T-helper 1 cell (primary cell): ENCODE results near the gene RANBP10.
"Not testable (repeated sequence)": the region's sequence is repeated elsewhere in the genome, so short reads cannot be mapped to it uniquely, and the experiment has no call there.

Experiments
- DNase-seq, 5 donors: peaks; one replicate each; pipeline ENCODE4 v3.0.0-alpha.2; 2012 to 2020

RANBP10 gene

DNA sequence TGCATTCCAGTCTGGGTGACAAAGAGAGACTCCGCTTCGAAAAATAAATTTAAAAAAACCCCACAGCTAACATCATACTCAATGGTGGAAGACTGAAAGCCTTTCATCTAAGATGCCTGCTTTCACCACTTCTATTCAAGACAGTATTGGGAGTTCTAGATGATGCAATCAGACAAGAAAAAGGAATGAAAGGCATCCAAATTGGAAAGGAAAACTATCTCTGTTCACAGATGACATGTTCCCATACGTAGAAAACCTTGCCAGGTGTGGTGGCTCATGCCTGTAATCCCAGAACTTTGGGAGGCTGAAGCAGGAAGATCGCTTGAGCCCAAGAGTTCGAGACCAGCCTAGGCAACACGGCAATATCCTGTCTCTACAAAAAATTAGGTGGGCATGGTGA, 31.1 kb downstream of the RANBP10 start:
- no peak for DNase-seq

DNA sequence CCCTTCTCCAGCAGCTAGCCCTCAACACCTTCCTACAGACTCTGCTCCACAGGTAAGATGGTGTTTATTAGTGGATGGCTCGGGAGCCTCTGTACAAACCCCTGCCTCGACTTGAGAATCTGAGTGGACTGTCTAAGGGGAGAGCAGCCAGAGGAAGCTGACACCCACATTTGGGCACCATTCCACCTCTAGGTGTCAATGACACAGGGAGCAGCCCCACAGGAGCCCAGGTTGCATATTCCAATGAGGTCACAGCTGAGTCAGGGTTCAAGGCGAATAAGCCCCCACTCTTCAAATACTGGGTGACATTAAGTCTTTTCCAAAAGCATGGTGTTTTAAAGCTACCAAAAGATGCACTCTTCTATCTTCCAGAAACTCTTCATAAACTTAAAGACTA, 31.9 kb downstream of the RANBP10 start:
- DNase-seq: no peak

GRCh38 chr16:67773569-67774456, 32.5 kb downstream of the RANBP10 start:
- no peak for DNase-seq

- no peak for DNase-seq
Observed at GRCh38 chr16:67773099-67773498, 33.3 kb downstream of the RANBP10 start.

DNA sequence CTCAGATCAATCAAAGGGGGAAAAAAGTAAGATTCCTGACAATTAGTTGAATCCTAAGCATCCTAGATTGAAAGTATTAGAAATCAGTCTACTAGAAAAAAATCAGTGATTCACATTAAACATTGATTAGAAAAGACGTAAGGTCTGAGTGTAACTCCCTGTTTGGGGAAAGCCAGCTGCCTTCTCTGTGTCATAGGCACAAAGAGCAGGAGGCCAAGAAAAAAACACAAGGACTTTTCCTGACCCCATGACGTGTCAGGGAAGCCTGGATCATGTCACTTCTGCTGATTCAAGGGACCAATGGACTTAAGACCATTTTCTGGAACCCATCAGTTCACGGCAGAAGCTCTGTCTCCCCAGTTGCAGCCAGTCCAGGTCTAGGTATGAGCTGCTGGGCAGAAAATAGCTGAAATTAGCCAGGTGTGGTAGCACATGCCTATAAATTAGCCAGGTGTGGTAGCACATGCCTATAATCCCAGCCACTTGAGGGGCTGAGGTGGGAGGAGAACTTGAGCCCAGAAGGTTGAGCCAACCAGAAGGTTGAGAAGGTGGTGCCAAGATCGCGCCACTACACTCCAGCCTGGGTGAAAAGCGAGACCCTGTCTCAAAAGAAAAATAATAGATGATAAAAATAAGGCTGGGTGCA, 35.9 kb downstream of the RANBP10 start:
- DNase-seq: no peak

GRCh38 chr16:67767953-67768352, 38.4 kb downstream of the RANBP10 start:
- DNase-seq: no peak

- no peak for DNase-seq
Observed at GRCh38 chr16:67766291-67766690, 40.1 kb downstream of the RANBP10 start.

DNA sequence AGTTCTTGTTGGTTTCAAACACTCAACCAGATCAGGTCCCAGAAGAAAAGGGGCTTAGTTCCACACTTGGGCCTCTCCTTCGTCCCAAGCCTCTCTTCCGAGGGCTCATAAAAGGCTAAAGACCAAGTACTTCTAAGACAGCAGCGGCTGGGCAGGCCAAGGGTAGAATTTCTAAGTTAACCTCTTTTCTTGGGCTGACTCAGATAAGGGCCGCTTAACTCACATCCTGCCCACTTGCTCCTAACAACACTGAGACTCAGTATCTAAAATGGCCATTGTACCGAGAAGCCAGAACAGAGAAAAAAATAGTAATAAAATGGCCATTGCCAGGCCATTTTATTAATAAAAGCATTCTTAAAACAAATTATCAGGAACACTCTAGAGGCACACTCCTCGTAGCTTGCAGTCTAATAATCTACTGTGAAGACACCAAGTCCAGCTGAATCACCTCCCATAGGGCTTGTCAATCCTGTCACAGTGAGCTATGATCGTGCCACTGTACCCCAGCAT, 42.1 kb downstream of the RANBP10 start:
- no peak for DNase-seq

DNA sequence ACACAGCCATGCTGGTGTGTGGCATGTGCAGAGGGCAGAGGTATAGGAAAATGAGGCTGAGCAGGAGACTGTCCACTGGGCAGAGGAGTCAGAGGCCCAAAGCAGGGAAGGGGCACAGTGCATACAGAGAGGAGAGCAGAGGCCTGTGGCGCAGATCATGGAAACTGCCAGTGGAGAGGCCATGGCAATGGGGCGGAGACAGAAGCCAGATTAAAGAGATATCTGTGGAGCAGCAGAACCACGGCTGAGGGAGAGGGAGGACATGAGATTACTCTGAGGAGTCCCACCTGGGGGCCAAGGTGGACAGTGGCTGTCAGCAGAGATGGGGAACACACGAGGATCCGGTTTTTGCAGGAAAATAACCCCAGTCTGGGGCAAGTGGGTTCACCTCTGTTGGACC, 43.3 kb downstream of the RANBP10 start:
- DNase-seq: no peak

DNA sequence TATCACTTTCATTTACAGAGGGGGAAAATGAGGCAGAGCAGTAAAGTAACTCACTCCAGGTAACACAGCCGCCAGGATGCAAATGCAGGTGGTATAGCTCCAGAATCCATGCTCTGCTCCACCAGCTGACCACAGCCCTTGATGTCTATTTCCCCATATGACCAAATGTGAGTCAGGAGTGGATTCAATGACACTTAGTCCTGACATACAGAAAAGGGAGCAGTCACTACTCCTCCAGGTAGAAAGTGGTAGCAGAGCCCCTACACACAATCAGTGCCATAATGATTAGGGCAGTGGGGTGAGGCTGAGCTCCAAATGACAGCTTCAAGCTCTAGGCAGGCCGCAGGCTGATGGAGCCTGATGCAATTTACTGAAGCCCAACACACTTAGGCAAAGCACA, 44.0 kb downstream of the RANBP10 start:
- DNase-seq: no peak

- no peak for DNase-seq
Observed at GRCh38 chr16:67761924-67762323, 44.4 kb downstream of the RANBP10 start.

- no peak for DNase-seq
Observed at GRCh38 chr16:67760956-67761230, 45.5 kb downstream of the RANBP10 start.

DNA sequence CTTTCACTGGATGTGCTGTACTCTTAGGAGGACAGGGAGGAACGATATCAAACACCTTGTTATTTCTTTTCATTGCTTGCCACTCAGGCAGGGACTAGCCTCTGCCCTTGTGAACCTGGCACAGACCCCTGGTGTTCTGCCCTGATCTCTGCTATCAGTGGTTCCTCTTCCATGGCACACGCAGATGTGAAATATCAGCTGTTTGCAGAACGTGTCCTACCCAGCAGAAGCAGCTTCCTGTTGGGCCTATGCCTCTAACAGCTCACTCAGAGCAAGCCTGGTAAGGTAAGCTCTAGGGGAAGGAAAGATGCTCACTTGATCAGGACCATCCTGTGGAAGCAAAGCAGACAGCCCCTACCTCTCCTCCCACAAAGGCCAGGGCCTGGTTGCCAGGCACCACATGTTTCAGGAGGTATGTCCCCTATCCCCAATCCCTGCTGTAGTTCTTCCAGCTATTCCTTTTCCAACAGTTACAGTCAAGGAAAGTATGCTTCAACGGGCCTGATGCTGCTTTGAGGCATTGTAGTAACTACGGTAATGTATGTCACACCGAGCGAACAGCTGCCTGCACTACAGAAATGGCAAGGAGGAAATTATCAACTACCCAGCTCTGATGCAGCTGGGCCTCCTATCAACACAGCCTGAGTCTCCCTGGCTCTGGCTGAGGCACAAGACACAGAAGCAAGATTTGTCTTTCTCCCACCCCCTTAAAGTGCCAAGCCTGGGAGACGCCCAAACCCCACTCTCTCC, 46.0 kb downstream of the RANBP10 start:
- DNase-seq: no peak

GRCh38 chr16:67758966-67759365, 47.4 kb downstream of the RANBP10 start:
- DNase-seq: no peak

DNA sequence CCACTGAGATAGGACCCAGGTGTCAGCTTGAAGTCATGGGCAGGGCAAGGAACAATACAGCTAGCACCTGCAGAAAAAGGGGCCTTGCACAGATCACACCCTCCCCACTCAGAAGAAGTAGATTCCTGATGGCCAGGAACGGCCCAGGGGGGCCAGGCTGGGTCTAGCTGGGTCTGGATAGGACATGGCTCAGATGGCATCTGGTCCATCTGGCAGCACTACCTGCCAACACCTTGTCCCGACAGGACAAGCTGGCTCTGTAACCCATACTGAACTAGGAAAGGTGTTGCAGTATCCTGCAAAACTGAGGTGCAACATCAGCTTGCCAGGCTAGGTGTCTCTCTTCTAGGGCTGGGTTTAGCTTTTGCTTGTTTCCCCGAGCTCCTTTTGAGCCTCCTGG, 48.4 kb downstream of the RANBP10 start:
- DNase-seq: no peak

DNA sequence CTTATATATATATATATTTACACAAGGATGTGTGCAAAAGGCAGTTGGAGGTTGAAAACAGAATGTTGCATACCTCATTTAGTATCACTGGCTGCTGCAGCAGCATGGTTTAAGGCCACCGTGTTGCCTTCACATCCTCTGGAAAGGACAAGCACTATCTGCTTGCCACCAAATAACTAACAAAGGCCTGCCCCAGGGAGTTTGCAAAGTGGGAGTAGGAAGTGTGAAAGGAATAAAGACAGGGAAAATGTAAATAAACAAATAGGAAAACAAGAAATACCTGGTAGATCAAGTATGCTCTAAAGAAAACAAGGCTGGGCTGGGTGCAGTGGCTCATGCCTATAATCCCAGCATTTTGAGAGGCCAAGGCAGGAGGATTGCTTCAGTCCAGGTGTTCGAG, 53.7 kb downstream of the RANBP10 start:
- DNase-seq: no peak

- not testable (repeated sequence) for DNase-seq
Observed at GRCh38 chr16:67751331-67751730, 55.0 kb downstream of the RANBP10 start.

- no peak for DNase-seq
Observed at GRCh38 chr16:67750466-67750865, 55.9 kb downstream of the RANBP10 start.

DNA sequence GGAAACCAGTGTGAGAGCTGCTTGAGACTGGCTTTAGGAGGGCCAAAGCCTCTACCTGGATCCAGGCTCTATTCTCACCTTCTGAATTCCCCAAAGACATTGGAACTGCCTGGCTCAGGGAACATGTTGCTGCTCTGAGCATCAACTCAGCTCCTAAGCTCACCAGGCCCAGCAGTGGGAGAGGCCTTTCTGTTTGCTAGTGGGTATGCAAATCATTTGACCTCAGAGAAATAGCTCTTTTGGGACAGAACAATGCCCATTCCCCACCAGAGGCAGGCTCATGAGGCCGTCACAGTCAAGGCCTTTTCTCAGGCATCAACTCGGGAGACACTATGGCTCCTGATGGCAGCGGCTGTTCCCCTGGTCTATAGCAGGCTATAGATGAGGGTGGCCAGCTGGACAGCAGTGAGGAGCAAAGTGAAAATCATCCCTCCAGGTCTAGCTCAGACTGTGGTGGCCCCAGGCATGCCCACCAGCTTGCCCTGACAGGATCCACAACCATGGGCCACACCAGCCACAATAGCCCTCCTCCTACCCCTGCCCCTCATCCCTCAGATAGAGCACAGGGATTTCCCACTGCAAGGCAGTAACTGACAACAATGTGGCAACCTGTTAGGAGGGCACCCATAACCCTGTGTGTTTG, 56.8 kb downstream of the RANBP10 start:
- DNase-seq: no peak

DNA sequence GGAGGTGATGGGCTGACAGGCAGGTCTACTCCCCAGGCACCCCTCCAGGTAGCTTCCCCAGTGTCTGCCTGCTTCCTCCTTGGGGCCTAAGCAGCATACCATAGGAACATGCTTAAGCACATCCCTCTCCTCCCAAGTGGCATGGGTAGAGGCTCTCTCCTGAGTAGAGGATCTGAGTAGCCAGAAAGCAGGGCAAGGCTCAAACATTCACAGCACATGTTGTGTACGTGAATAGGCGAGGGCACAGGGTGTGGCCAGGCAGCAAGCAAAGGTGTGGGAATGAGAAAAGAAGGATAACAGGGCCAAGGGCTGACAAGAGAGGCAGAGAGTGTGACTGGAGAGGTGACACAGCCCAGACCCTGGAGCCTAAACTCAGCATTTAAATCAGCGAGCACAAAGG, 57.5 kb downstream of the RANBP10 start:
- no peak for DNase-seq

GRCh38 chr16:67746846-67747245, 59.5 kb downstream of the RANBP10 start:
- DNase-seq: no peak

DNA sequence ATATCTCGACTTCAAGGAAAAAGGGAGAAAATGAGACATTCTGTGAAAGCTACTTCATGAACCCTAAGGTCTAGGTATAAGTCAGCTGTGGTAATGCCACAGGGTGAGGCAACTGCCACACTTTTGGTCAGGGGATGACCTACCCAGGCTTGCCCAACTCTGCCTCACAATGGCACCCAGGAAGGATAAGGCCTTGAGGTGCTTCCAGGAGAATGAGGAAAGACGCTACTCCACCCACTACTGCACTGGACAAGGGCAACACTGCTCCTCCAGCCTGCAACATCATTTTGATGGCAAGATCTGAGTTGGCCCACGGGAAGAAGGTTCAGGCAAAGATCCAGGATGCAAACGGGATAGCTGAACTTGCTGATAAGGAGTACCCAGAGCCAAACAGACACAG, 65.2 kb downstream of the RANBP10 start:
- no peak for DNase-seq

- DNase-seq: no peak
Observed at GRCh38 chr16:67740391-67740790, 66.0 kb downstream of the RANBP10 start.
